ENCODE results near the gene SPG11.
"Not testable (repeated sequence)": the region's sequence is repeated elsewhere in the genome, so short reads cannot be mapped to it uniquely, and the experiment has no call there.

Gene SPG11

DNA sequence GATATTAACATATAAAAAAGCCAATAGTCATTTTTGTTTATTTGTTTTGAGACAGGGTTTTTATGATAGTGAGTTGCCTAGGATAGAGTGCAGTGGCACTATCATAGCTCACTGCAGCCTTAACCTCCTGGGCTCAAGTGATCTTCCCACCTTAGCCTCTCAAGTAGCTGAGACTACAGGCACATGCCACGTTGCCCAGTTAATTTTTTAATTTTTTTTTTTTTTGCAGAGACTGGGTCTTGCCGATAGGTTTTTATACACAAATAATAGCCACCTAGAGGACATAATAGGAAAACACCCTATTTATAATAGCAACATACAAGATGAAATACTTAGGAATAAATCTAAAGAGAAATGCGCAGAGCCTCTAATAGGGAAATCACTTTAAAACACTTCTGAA, 113.2 kb downstream of the SPG11 start:
- no peak for FAIRE-seq

DNA sequence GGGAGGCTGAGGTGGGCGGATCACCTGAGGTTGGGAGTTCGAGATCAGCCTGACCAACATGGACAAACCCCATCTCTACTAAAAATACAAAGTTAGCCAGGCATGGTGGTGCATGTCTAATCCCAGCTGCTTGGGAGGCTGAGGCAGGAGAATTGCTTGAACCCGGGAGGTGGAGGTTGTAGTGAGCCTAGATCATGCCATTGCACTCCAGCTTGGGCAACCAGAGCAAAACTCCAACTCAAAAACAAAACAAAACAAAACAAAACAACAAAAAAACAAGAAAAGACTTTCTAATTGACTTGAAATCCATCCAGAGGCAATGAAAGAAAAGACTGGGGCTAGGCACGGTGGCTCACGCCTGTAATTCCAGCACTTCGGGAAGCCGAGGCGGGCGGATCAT, 114.3 kb downstream of the SPG11 start:
- FAIRE-seq = not testable (repeated sequence)

DNA sequence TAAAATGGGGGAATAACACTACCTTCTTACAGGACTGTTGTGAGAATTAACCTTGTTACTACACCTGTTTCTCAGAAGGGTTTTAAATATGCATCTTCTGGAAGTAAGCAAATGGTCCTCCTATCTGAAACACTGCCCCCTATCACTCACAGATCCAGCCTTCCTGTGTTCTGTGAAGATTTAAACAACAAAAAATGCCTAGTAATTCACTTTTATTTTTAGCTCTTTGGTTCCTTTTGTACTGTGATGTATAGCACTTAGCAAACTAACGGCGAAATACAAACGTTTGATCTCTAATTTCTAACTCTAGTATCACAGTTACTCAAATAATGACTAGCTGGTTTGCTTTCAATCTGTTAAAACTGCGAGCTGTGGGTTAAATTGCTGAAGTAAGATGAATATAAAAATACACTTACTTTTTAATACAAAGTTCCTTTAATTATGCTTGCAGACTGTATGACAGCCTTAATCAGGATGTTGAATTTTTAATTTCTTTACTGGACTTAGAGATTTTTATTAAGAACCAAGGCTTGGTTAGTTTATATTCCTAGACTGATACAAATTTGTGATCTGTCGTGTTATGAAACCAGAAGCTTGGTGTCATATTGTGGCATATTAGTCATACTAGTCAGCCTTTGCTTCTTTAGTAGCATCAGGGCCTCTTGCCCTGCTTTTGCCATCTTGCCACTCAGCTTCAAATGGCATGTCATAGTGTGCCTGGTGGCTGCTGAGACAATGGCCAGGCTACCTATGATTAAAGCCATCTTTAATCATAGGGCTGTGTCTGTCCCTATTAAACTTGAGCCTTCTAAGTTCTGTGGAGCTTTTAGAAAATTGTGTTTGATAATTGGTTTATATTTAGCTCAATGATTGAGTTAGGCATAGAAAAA, 117.3 kb downstream of the SPG11 start:
- no peak for FAIRE-seq

DNA sequence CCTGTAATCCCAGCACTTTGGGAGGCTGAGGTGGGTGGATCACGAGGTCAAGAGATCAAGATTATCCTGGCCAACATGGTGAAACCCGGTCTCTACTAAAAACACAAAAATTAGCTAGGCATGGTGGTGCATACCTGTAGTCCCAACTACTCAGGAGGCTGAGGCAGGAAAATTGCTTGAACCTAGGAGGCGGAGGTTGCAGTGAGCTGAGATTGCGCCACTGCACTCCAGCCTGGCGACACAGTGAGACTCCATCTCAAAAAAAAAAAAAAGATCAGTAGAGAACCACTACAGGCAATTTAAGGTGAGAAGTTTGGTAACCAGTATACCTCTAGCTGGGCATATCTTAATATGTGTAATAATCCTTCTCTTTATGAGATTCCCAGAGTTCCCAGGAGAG, 118.7 kb downstream of the SPG11 start:
- not testable (repeated sequence) for FAIRE-seq

DNA sequence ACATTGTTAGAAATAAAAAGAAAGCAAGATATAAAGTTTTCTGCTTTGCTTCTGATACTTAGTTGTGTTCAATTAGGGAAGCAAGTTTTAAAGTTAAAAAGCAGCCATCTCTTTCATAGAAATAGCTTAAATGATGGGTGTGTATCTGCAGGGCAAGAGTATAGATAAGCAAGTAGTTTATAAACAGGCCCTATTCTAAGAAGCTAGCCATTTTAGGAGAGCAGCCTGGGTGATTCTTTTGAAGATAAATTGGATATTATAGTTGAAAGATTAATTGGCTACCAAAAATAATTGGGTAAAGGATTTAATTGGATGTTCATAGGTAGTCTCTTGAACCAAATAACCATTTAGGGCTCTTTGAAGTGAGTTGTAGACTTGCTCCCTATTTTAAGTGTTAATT, 120.9 kb downstream of the SPG11 start:
- no peak for FAIRE-seq

DNA sequence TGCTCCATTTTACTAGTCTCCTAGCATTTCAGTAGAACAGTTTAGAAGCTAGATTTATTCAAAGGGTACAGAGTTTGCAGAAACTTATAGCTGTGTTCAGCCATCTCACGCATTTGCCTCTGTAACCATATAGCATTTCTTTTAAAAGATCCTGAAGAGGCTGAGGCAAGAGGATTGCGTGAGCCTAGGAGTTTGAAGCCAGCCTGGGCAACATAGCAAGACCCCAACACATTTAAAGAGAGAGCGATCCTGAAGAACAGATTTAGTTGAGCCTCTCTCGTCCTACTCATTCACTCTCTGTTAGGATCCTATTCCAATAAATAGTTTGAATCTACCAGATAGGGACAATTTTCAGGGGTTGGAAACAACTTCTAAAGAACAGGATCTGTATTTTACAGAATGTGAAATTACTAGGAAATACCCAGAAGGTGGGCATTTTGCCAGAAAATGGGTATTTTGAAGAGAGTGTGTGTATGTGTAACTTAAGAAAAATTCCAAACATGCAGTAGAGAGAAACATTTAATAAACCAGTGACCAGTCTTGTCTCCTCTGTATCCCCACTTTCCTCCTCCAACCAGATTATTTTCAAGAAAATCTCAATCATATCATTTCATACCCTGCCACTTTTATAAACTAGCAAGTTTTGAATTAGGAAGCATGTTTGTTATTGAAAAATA, 122.0 kb downstream of the SPG11 start:
- no peak for FAIRE-seq

DNA sequence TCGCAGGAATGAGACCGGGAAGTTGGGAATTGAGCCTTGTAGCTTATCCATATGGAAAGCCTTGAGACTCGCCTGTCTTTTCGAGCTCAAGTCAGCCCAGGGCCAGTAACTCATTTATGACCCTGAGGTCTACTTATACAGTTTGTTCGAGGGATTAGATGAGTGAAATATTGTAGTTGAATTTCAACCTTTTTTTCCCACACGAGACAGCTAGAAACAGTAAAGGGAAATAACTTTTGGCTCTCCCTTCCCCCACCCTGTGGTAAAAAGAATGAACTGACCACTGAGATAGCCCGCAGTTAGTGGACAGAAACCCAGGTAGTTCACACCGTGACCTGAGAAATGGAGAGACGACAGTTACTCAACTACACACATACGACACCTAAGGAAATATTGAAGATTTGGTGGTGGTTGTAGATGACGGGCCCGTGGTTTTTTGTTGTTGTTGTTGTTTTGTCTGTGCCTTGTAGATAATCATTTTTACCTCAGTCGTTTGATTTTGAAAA, 125.7 kb downstream of the SPG11 start:
- no peak for FAIRE-seq

DNA sequence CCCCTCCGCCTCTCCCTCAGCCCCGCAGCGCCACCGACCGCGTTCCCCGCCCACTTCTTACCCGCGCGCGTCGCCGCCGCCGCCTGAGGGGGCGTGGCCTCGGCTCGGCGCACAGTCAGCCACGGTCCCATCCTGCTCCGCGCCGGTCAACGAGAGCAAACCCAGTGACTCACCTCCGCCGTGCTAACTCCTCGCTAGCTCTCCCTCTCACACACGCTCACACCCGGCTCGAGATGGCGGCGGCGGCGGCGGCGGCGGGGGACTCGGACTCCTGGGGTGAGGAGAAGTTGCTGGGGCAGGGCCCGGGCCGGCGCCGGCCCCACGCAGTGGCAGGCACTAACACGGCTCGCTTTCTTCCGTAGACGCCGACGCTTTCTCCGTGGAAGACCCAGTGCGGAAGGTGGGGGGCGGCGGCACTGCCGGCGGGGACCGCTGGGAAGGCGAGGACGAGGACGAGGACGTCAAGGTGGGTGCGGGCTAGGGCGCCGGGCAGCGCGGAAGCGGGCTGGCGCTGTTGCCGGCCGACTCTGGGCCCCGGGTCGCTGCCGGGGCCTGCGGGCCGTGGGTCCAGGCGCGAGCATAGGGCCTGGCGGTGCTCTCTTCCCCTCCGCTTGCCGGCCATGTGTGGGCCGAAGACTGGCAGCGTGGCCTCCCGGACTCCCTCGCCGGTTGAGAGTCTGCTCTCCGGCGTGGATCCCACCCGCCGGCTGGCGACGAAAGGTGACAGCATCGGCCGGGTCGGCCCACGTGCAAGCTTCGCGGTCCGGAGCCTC, 126.3 kb downstream of the SPG11 start, which contains the start of gene EIF3J:
EIF3J (plus strand) TSS at position 186 of the 773 bp plus-strand sequence; CDS start at position 234, 48 bp downstream.
- FAIRE-seq = no peak

DNA sequence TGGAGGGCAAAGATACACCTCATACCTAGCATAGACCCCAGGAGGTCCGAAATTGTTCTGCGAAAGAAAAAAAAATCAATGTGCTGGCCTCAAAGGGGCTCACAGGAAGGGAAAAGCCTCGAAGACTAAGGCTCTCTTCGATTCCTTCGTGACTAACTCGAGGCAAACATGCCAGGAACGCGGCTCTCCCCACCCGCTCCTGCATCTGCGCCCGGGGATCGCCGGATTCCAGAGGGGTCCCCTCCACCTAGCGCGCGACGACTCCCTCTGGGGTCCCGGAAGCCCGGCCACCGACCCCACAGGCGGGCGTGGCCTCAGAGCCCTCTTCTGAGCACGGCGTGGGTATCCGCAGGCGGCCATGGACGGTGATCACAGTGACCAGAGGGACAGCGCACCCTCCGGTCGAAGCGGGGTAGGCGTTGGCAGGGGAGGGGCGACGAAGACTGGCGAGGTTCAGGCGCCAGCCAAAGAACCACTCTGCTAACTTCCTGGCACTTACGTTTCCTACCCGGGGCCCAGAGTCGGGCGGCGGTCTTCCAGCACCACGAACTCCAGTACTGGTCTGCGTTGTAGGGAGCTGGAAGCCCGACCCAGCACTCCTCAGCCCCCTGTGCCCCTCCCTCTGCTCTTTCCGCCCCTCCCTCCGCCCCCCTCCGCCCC, 127.0 kb downstream of the SPG11 start:
- FAIRE-seq = no peak

DNA sequence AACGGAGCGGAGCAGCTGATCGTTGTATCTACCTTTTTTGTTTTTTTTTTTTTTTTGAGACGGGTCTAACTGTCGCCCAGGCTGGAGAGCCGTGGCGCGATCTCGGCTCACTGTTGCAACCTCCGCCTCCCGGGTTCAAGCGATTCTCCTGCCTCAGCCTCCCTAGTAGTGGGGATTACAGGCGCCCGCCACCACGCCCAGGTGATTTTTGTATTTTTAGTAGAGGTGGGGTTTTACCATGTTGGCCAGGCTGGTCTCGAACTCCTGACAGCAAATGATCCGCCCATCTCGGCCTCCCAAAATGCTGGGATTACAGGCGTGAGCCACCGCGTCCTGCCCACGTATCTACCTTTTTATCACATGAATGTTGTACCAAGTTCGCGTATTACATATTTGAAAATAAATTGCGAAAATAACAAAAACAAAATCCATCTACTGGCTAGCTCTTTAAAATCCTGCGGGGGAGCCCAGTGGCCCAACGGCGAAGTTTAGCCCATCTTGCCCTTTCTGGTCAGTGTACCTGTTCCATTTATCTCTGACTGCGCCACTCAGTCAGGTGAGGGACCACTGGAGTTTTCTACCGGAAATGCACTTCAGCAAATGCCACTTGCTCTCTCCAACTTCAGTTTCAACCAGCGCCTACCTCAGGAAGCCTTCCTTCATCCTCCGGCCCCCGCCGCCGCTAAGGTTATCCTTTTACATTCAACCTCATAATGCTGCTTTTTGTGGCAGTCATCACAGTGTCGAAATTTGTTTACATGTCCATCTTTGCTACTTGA, 127.8 kb downstream of the SPG11 start:
- no peak for FAIRE-seq

DNA sequence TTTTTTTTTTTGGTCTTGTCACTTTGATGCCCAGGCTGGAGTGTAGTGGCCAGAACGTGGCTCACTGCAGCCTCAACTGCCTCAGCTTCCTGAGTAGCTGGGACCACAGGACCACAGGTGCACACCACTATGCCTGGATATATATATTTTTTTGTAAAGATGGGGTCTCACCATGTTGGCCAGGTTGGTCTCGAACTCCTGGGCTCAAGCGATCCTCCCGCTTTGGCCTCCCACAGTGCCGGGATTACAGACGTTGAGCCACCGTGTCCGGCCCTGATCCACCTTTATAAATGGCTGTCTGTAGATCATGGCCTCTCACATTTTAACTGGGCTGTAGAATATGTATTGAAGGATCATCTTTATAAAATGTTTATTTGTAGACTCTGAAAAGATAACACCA, 128.4 kb downstream of the SPG11 start:
- no peak for FAIRE-seq

DNA sequence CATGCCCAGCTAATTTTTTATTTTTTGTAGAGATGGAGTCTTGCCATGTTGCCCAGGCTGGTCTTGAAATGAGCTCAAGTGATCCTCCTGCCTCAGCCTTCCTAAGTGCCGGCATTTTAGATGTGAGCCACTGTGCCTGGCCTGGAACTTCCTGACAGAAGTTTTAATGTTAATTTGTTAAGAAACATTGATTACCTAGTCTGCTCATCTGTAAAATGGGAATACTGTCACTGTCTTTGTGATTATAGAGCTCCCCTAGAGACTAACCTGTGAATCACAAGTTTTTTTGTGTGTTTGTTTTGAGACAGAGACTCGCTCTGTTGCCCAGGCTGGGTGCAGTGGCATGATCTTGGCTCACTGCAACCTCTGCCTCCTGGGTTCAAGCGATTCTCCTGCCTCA, 130.8 kb downstream of the SPG11 start:
- no peak for FAIRE-seq

DNA sequence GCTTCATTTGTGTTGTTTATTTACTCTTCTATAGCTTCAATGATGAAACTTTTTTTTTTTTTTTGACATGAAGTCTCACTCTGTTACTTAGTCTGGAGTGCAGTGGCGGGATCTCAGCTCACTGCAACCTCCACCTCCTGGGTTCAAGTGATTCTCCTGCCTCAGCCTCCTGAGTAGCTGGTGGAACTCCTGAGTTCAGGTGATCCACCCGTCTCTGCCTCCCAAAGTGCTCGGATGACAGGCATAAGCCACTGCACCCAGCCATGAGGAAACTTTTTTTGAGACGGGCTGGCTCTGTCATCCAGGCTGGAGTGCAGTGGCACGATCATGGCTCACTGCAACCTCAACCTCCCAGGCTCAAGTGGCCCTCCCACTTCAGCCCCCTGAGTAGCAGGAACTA, 131.2 kb downstream of the SPG11 start:
- FAIRE-seq = not testable (repeated sequence)

DNA sequence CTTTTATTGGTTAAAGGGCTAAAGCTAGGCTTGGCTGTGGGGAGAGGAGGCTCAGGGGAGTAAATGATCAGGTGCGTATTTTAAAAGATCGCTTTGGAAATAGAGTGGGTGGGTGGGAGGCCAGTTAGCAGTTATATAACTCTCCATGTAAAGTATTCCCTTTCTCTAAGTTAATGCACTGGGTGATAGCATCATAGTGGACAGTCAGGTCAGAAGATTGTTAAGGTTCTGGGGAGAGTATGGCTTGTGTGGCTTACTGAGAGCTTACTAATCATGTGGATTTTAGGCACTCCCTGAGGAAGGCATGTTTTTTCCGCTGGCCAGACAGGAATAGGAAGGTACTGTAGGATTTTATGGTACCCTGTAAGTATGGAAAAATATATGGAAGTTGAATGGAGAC, 132.8 kb downstream of the SPG11 start:
- no peak for FAIRE-seq

DNA sequence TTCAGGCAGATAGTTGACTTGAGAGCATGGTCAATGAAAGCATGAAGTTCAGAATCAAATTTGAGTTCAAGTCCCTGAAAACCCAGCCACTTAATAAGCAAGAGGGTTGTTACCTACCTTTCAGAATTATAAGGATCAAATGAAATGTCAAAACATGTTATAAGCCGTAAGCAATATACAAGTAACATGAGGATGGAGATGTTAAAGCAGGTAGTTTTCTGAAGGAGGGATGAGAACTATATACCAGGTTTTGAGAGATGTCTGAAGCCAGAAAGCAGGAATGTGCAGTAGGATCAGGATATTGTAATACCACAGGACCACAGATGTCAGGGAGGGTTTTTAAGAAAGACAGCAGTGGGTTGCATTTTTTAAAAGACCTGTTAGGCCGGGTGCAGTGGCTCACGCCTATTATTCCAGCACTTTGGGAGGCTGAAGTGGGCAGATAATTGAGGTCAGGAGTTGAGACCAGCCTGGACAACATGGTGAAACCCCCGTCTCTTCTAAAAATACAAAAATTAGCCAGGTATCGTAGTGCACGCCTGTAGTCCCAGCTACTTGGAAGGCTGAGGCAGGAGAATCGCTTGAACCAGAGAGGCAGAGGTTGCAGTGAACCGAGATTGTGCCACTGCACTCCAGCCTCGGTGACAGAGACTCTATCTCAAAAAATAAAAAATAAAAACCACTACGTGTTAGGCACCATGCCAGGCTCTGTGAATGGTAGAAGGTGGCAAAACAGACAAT, 133.4 kb downstream of the SPG11 start:
- FAIRE-seq = no peak

DNA sequence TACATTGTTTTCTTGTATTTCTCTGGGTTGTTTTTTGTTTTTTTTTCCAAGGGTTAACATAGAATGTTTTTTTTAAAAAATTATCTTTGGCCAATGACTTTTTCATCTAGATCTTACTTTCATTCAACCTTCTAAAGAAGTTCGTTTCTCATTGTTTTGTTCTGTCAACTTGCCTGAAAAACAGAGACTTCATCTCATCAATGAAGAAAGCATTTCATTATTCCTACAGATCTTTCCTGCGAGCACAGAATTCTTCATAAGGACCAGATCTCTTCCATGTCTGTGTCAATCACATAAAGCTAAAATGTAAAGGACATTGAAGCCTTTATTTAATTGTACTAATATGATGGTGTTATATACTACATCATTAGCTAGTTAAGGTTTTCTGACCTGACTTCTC, 136.2 kb downstream of the SPG11 start:
- no peak for FAIRE-seq

DNA sequence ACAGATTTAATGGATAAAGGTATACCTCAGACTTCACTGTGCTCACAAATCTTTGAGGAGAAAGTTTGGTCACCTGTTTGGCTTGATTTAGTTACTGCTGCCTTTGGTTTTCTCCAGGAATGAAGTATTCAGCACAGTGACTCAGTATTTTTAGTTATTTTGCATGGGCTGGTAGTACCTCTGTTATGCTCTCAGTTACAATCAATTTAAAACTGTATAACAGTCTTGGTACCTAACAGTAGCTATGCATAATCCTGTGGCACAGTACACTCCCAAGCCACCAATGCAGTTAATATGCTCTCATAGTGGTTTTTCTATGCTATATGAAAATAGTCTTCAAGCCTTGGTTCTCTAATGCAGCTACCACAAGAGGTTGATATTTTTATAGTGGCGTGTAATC, 138.4 kb downstream of the SPG11 start:
- no peak for FAIRE-seq

DNA sequence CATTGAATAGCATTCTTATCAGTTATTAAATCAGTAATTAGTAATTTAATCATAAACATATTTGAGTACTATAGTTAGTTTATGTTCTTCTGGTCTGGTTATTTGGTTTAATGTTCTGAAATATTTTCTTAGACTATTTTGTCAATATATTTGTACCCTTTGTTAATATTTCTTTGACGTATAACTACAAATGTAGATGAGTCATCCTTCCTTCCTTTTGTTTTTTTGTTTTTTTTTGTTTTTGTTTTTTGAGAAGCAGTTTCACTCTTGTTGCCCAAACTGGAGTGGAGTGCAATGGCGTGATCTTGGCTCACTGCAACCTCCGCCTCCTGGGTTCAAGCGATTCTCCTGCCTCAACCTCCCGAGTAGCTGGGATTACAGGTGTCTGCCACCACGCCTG, 143.9 kb downstream of the SPG11 start:
- FAIRE-seq = peak; percentile 51

DNA sequence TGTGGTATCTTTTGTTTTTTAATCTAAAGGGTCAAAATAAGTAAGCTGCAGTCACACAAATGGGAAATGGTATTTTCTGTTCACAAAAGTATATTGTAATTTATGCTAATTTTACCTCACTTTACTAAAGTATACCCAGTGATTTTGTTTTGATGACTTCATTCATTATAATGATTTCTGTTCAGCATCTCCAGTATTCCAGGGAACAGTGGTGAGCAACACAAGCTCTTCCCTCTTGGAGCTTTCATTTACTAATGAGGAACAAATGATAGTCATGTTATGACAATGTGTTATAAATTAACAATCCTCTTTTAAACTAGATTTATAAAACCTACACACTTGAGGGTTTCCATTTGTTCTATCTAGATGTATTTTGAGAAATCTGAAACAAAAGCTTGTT, 147.0 kb downstream of the SPG11 start:
- FAIRE-seq = no peak
